ENCODE measurements around the gene PPM1E. TPM values are rescaled to one million over a fixed set of nuclear protein-coding genes. Genes with fewer than 3 reads are reported as not detected.
"Not testable (repeated sequence)": the region's sequence is repeated elsewhere in the genome, so short reads cannot be mapped to it uniquely, and the experiment has no call there.

The PPM1E gene
- total RNA-seq, 1 donor from 2014 or later = 0.31 TPM

DNA sequence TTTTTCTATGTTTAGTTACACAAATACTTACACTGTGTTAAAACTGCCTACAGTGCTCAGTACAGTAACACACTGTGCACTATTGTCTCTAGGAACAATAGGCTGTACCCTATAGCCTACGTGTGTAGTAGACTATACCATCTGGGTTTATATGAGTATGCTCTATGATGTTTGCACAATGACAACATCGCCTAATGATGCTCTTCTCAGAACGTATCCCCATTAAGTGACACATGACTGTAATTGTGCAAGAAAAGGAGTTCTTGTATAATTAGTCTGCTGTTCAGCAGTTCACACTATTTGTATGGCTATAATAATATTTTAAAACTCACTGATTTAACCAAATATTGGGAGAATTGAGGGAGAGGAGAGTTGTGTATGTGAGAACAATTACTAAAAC, 177.3 kb downstream of the PPM1E start:
- no peak for TF ChIP-seq CTCF (IDR thresholded peaks at IDR 0.05; ENCODE audit: unreplicated experiment)
- no peak overlapping the region for H3K27ac Mint-ChIP-seq

GRCh38 chr17:58936295-58936694, 180.6 kb downstream of the PPM1E start:
- TF ChIP-seq CTCF (IDR thresholded peaks at IDR 0.05; ENCODE audit: unreplicated experiment) = no peak
- Mint-ChIP-seq H3K27me3 (ENCODE audit: low read depth) (peaks cover 2% of the 10 kb centered on the region), H3K36me3 (no peaks in the 10 kb centered on the region), H3K9me3 (peaks cover 3% of the 10 kb centered on the region), H3K4me1 (no peaks in the 10 kb centered on the region), H3K4me3 (no peak overlapping the region), H3K27ac (no peak overlapping the region)
- no peak for DNase-seq (ENCODE audit: low spot score in 2 of 2, unreplicated experiment in 2 of 2)

More for the DNA sequence above, 177.3 kb downstream of the PPM1E start:
- no peaks in the 10 kb centered on the region for H3K36me3 Mint-ChIP-seq
- peaks cover 3% of the 10 kb centered on the region for H3K9me3 Mint-ChIP-seq
- peaks cover 8% of the 10 kb centered on the region for H3K27me3 Mint-ChIP-seq (ENCODE audit: low read depth)
- DNase-seq (ENCODE audit: low spot score in 2 of 2, unreplicated experiment in 2 of 2) = no peak
- H3K4me3 Mint-ChIP-seq = no peak overlapping the region
- no peaks in the 10 kb centered on the region for H3K4me1 Mint-ChIP-seq

- no peak overlapping the region for H3K4me3 Mint-ChIP-seq
- no peaks in the 10 kb centered on the region for H3K36me3 Mint-ChIP-seq
- peaks cover 14% of the 10 kb centered on the region for H3K9me3 Mint-ChIP-seq
- no peak for DNase-seq (ENCODE audit: low spot score in 2 of 2, unreplicated experiment in 2 of 2)
- H3K4me1 Mint-ChIP-seq = no peaks in the 10 kb centered on the region
- TF ChIP-seq CTCF (IDR thresholded peaks at IDR 0.05; ENCODE audit: unreplicated experiment) = no peak
- H3K27ac Mint-ChIP-seq = no peak overlapping the region
- no peaks in the 10 kb centered on the region for H3K27me3 Mint-ChIP-seq (ENCODE audit: low read depth)
Observed at GRCh38 chr17:58944166-58944565, 188.5 kb downstream of the PPM1E start.

GRCh38 chr17:58947411-58947810, 191.8 kb downstream of the PPM1E start:
- peaks cover 10% of the 10 kb centered on the region for H3K36me3 Mint-ChIP-seq
- H3K27me3 Mint-ChIP-seq (ENCODE audit: low read depth) = no peaks in the 10 kb centered on the region
- H3K4me3 Mint-ChIP-seq = no peak overlapping the region
- no peak for TF ChIP-seq CTCF (IDR thresholded peaks at IDR 0.05; ENCODE audit: unreplicated experiment)
- no peaks in the 10 kb centered on the region for H3K4me1 Mint-ChIP-seq
- no peak overlapping the region for H3K27ac Mint-ChIP-seq
- no peak for DNase-seq (ENCODE audit: low spot score in 2 of 2, unreplicated experiment in 2 of 2)
- H3K9me3 Mint-ChIP-seq = peaks cover 36% of the 10 kb centered on the region

DNA sequence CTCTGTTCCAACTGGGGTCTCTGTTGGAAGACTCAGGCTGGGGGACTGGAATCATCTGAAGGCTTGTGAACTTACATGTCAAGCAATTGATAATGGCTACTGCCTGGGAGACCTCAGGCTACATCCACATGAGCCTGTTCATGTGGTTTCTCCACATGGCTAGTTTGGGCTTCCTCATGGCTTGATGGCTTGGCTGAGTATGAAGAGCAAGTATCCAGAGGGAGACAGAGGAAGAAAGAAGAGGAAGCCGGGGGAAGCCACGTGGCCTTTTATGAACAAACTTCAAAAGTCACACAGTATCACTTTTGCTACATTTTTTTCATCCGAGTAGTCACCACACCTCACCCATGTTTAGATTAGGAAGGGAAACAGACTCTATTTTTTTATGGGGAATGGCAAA, 192.2 kb downstream of the PPM1E start:
- TF ChIP-seq CTCF (IDR thresholded peaks at IDR 0.05; ENCODE audit: unreplicated experiment) = no peak
- Mint-ChIP-seq H3K4me1 (no peaks in the 10 kb centered on the region), H3K9me3 (peaks cover 36% of the 10 kb centered on the region), H3K27ac (no peak overlapping the region), H3K4me3 (no peak overlapping the region), H3K36me3 (peaks cover 10% of the 10 kb centered on the region), H3K27me3 (ENCODE audit: low read depth) (no peaks in the 10 kb centered on the region)
- DNase-seq (ENCODE audit: low spot score in 2 of 2, unreplicated experiment in 2 of 2) = no peak

- not testable (repeated sequence) for H3K4me3 Mint-ChIP-seq; H3K36me3 Mint-ChIP-seq; H3K27me3 Mint-ChIP-seq (ENCODE audit: low read depth); H3K4me1 Mint-ChIP-seq; H3K27ac Mint-ChIP-seq; DNase-seq (ENCODE audit: low spot score in 2 of 2, unreplicated experiment in 2 of 2)
- peaks cover 31% of the 10 kb centered on the region for H3K9me3 Mint-ChIP-seq
Observed at GRCh38 chr17:58954358-58954757, 198.7 kb downstream of the PPM1E start.

All from mesothelial cell of epicardium (in vitro differentiated cells).